ENCODE measurements around the gene FAM117B. TPM values are rescaled to one million over a fixed set of nuclear protein-coding genes. Genes with fewer than 3 reads are reported as not detected.

The FAM117B gene
- 0.97 and 1.8 TPM in 2 replicates for total RNA-seq

GRCh38 chr2:202634556-202635427, at the start of gene FAM117B:
TSS of gene FAM117B (plus strand) at chr2:202634969. CDS start at chr2:202635188, 219 bp downstream.

Small RNAs within 50 kb of the gene (small RNA-seq; reads per million reads assigned to genes)
- not detected for gene MTND4LP17

Other genes with a start within 250 kb of the FAM117B start
- 3.2 and 6.5 TPM in 2 replicates for gene ICA1L, start 236.8 kb downstream of the FAM117B start, total RNA-seq